Measurements from ENCODE around the gene CLCF1.

GRCh38 chr11:67355023-67355793 lies 18.2 kb downstream of the CLCF1 start:
- no peak for TF ChIP-seq CTCF (optimal IDR thresholded peaks at IDR 0.05 in 1 of 3, IDR thresholded peaks at IDR 0.05 in 1 of 3, conservative IDR thresholded peaks at IDR 0.05 in 1 of 3; ENCODE audit: extremely low read depth in 1 of 3, insufficient read depth in 2 of 3, low read length in 3 of 3)
- no peak for TF ChIP-seq EZH2 (IDR thresholded peaks at IDR 0.05; ENCODE audit: low read length)

Measured in keratinocyte (primary cell).